ENCODE measurements around the gene NRG4. TPM values are rescaled to one million over a fixed set of nuclear protein-coding genes. Genes with fewer than 3 reads are reported as not detected.

NRG4 gene
- total RNA-seq, 1 experiment from 2014 or later, result 0.39 TPM

GRCh38 chr15:75900577-75900976, 111.6 kb downstream of the NRG4 start:
- Histone ChIP-seq H3K9me3 (ENCODE audit: control insufficient read depth, insufficient read depth, low read depth, low read length) (no peaks in the 10 kb centered on the region), H3K27ac (ENCODE audit: low read length) (no peak overlapping the region), H3K36me3 (ENCODE audit: control insufficient read depth, insufficient read depth, low read length) (peaks cover 8% of the 10 kb centered on the region), H3K27me3 (ENCODE audit: control insufficient read depth, insufficient read depth, low read length) (no peaks in the 10 kb centered on the region), H3K4me1 (ENCODE audit: control insufficient read depth, insufficient read depth, low read length) (peaks cover 26% of the 10 kb centered on the region), H3K4me3 (ENCODE audit: low read depth in 2 of 2, low read length in 2 of 2) (no peak overlapping the region)
- ChIA-PET CTCF (no interaction called here), POLR2A (no interaction called here)
- intact Hi-C loops (cut with micrococcal nuclease; ENCODE audit: unreplicated experiment), result no loop called here
- ATAC-seq, result no peak
- no peak for TF ChIP-seq SIN3A (IDR thresholded peaks at IDR 0.05; ENCODE audit: borderline replicate concordance, insufficient read depth, low read depth, low read length)
- TF ChIP-seq REST (IDR thresholded peaks at IDR 0.05; ENCODE audit: insufficient read depth in 1 of 2, low read depth in 2 of 2, low read length in 1 of 2), result no peak
- no peak for TF ChIP-seq CTCF (IDR thresholded peaks at IDR 0.05)
- TF ChIP-seq TCF7L2 (IDR thresholded peaks at IDR 0.05; ENCODE audit: low read depth, low read length), result no peak
- TF ChIP-seq POLR2AphosphoS5 (IDR thresholded peaks at IDR 0.05; ENCODE audit: low read depth, low read length), result no peak
- no peak for DNase-seq (ENCODE audit: low read depth, low spot score)
- in situ Hi-C loops (cut with HindIII; ENCODE audit: low pct_unique_long_range_greater_than_20kb, low sequenced_read_pairs), result no loop called here
- BruUV-seq (replicated peaks), result no TSS peak

- no TSS peak for BruUV-seq (replicated peaks)
- Histone ChIP-seq H3K27me3 (ENCODE audit: control insufficient read depth, insufficient read depth, low read length) (no peaks in the 10 kb centered on the region), H3K27ac (ENCODE audit: low read length) (no peak overlapping the region), H3K9me3 (ENCODE audit: control insufficient read depth, insufficient read depth, low read depth, low read length) (no peaks in the 10 kb centered on the region), H3K36me3 (ENCODE audit: control insufficient read depth, insufficient read depth, low read length) (peaks cover 7% of the 10 kb centered on the region; the same call in 1 of the 2 replicates), H3K4me3 (ENCODE audit: low read depth in 2 of 2, low read length in 2 of 2) (no peak overlapping the region), H3K4me1 (ENCODE audit: control insufficient read depth, insufficient read depth, low read length) (no peaks in the 10 kb centered on the region)
- TF ChIP-seq REST (IDR thresholded peaks at IDR 0.05; ENCODE audit: insufficient read depth in 1 of 2, low read depth in 2 of 2, low read length in 1 of 2), result no peak
- TF ChIP-seq SIN3A (IDR thresholded peaks at IDR 0.05; ENCODE audit: borderline replicate concordance, insufficient read depth, low read depth, low read length), result no peak
- TF ChIP-seq CTCF (IDR thresholded peaks at IDR 0.05), result no peak
- TF ChIP-seq POLR2AphosphoS5 (IDR thresholded peaks at IDR 0.05; ENCODE audit: low read depth, low read length), result no peak
- no peak for TF ChIP-seq TCF7L2 (IDR thresholded peaks at IDR 0.05; ENCODE audit: low read depth, low read length)
- ATAC-seq (no peak), DNase-seq (ENCODE audit: low read depth, low spot score) (no peak)
- in situ Hi-C loops (cut with HindIII; ENCODE audit: low pct_unique_long_range_greater_than_20kb, low sequenced_read_pairs) (no loop called here), intact Hi-C loops (cut with micrococcal nuclease; ENCODE audit: unreplicated experiment) (no loop called here)
- POLR2A ChIA-PET, result no interaction called here
- CTCF ChIA-PET, result no interaction called here
Measured at GRCh38 chr15:75895731-75896130, 116.5 kb downstream of the NRG4 start.
